ENCODE measurements around the gene PRRG3. TPM values are rescaled to one million over a fixed set of nuclear protein-coding genes. Genes with fewer than 3 reads are reported as not detected.

PRRG3 gene
- total RNA-seq, 2 donors from 2014 or later: not detected

DNA sequence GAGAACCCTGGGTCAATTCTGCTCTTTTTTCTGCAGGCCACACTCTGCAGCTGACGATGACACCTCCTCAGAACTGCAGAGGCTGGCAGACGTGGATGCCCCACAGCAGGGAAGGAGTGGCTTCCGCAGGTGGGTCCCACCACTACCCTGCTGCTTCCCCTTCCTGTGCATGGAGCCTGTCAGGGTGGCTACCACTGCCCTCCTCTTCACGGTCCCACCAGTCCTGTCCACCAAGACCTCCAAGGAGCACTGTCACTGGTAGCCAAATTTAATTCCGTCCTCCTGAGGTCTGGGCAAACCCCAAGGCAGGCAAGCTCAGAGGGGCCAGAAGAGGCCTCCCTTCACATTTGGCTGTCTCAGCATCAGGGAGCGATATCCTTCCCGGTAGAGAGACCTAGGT lies 43.5 kb downstream of the PRRG3 start:
- Mint-ChIP-seq H3K27me3 (ENCODE audit: low read depth) (peaks cover 48% of the 10 kb centered on the region), H3K9me3 (no peaks in the 10 kb centered on the region), H3K36me3 (ENCODE audit: insufficient read depth in 2 of 2) (no peaks in the 10 kb centered on the region), H3K4me3 (no peak overlapping the region), H3K27ac (no peak overlapping the region), H3K4me1 (ENCODE audit: low read depth) (no peaks in the 10 kb centered on the region)
- ATAC-seq (replicated peaks in 1 of 2): no peak
- DNase-seq: no peak

DNA sequence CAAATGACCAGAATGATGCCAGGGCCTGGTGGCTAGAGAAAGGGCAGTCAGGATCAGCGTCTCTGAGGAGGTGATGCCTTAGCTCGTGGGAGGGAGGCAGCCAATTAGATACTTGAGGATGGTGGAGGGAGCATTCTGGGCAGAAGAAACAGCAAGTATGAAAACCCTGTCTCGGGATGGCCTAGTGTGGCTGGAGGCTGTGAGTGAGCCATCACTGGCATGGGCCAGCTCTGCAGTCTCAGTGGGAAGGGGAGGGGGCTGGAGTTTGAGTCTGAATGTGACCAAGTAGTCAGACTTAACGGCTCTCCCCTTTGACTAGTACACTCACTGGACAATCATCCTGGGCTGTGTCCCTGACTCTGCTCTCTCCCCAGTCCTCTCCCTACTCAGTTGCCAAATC lies 46.3 kb downstream of the PRRG3 start:
- no peaks in the 10 kb centered on the region for H3K9me3 Mint-ChIP-seq
- no peaks in the 10 kb centered on the region for H3K4me1 Mint-ChIP-seq (ENCODE audit: low read depth)
- H3K36me3 Mint-ChIP-seq (ENCODE audit: insufficient read depth in 2 of 2): no peaks in the 10 kb centered on the region
- no peak overlapping the region for H3K27ac Mint-ChIP-seq
- DNase-seq (no peak), ATAC-seq (replicated peaks in 1 of 2) (no peak)
- peaks cover 24% of the 10 kb centered on the region for H3K27me3 Mint-ChIP-seq (ENCODE audit: low read depth)
- H3K4me3 Mint-ChIP-seq: no peak overlapping the region

DNA sequence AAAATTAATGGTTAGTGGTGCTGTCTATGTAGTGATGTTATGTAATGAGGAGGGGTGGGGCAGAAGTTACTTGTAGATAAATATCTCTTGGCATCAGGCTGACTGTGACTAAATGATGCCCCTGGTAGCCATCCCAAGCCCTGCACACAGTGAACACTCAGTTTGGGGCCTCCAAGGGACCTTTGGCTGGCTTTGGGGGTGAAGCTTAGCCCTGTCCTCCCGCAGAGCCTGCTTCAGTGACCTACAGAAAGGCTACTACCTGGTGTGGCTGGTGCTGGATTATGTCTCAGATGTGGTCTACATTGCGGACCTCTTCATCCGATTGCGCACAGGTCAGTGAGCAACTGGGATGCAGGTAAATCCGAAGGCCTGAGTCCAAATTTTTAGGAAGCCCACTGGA lies 47.1 kb downstream of the PRRG3 start:
- no peak overlapping the region for H3K27ac Mint-ChIP-seq
- no peaks in the 10 kb centered on the region for H3K9me3 Mint-ChIP-seq
- ATAC-seq (replicated peaks in 1 of 2): no peak
- no peak overlapping the region for H3K4me3 Mint-ChIP-seq
- DNase-seq: no peak
- peaks cover 22% of the 10 kb centered on the region for H3K27me3 Mint-ChIP-seq (ENCODE audit: low read depth)
- no peaks in the 10 kb centered on the region for H3K36me3 Mint-ChIP-seq (ENCODE audit: insufficient read depth in 2 of 2)
- H3K4me1 Mint-ChIP-seq (ENCODE audit: low read depth): no peaks in the 10 kb centered on the region

DNA sequence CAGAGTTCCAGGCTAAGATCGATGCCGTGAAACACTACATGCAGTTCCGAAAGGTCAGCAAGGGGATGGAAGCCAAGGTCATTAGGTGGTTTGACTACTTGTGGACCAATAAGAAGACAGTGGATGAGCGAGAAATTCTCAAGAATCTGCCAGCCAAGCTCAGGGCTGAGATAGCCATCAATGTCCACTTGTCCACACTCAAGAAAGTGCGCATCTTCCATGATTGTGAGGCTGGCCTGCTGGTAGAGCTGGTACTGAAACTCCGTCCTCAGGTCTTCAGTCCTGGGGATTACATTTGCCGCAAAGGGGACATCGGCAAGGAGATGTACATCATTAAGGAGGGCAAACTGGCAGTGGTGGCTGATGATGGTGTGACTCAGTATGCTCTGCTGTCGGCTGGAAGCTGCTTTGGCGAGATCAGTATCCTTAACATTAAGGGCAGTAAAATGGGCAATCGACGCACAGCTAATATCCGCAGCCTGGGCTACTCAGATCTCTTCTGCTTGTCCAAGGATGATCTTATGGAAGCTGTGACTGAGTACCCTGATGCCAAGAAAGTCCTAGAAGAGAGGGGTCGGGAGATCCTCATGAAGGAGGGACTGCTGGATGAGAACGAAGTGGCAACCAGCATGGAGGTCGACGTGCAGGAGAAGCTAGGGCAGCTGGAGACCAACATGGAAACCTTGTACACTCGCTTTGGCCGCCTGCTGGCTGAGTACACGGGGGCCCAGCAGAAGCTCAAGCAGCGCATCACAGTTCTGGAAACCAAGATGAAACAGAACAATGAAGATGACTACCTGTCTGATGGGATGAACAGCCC lies 48.6 kb downstream of the PRRG3 start:
- H3K27me3 Mint-ChIP-seq (ENCODE audit: low read depth): peaks cover 23% of the 10 kb centered on the region
- no peaks in the 10 kb centered on the region for H3K9me3 Mint-ChIP-seq
- no peak overlapping the region for H3K27ac Mint-ChIP-seq
- DNase-seq: no peak
- H3K4me1 Mint-ChIP-seq (ENCODE audit: low read depth): no peaks in the 10 kb centered on the region
- no peaks in the 10 kb centered on the region for H3K36me3 Mint-ChIP-seq (ENCODE audit: insufficient read depth in 2 of 2)
- H3K4me3 Mint-ChIP-seq: no peak overlapping the region
- no peak for ATAC-seq (replicated peaks in 1 of 2)

DNA sequence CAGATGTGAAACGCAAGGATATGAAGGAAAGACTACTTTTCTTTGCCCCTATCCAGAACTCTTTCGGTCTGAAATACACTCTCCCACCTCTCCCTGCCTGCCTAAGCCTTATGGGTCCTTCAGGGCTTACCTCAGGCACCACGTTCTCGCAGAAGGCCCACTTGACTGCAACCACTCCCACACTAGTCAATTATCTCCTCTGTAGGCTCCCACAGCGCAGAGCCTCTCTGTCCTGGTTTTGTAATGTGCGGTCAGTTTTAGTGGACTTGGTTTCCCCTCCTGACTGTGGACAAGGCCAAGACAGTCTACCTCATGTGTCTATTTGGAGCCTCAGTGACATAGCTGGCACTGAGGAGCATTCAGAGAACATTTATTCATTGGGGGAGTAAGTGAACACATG lies 50.4 kb downstream of the PRRG3 start:
- no peaks in the 10 kb centered on the region for H3K9me3 Mint-ChIP-seq
- ATAC-seq (replicated peaks in 1 of 2) (no peak), DNase-seq (no peak)
- no peak overlapping the region for H3K27ac Mint-ChIP-seq
- no peaks in the 10 kb centered on the region for H3K36me3 Mint-ChIP-seq (ENCODE audit: insufficient read depth in 2 of 2)
- peaks cover 28% of the 10 kb centered on the region for H3K27me3 Mint-ChIP-seq (ENCODE audit: low read depth)
- no peaks in the 10 kb centered on the region for H3K4me1 Mint-ChIP-seq (ENCODE audit: low read depth)
- H3K4me3 Mint-ChIP-seq: no peak overlapping the region

DNA sequence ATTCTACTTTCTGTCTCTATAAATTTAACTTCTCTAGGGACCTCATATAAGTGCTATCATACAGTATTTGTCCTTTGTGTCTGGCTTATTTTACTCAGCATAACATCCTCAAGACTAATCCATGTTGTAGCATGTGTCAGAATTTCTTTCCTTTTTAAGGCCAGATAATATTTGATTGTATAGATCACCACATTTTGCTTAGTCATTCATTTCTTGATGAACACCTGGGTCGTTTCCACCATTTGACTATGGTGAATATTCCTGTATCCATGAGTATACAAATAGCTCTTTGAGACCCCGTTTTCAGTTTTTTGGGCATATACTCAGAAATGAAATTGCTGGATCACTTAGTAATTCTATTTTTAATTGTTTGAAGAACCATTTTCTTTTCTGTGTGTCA lies 51.2 kb downstream of the PRRG3 start:
- no peak overlapping the region for H3K27ac Mint-ChIP-seq
- DNase-seq (no peak), ATAC-seq (replicated peaks in 1 of 2) (no peak)
- no peaks in the 10 kb centered on the region for H3K4me1 Mint-ChIP-seq (ENCODE audit: low read depth)
- H3K27me3 Mint-ChIP-seq (ENCODE audit: low read depth): peaks cover 29% of the 10 kb centered on the region
- no peaks in the 10 kb centered on the region for H3K9me3 Mint-ChIP-seq
- H3K36me3 Mint-ChIP-seq (ENCODE audit: insufficient read depth in 2 of 2): no peaks in the 10 kb centered on the region
- no peak overlapping the region for H3K4me3 Mint-ChIP-seq

DNA sequence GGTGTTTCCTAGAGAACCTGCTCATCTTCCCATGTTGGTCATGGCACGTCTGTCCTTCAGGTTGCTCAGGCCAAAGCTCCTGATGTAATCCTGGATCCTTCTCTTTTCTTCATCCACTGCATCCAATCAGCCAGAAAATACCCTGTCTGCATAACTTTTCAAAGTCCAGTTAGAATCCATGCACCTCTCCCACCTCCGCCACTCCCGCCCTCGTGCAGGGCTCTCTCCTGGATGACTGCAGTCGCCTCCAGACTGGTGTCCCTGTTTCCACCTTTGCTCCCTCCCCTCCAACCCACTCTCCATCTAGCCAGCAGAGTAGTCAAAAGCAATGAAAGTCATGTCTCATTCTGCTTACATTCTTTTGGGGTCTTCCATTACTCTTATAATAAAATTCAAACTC lies 55.3 kb downstream of the PRRG3 start:
- no peaks in the 10 kb centered on the region for H3K9me3 Mint-ChIP-seq
- no peaks in the 10 kb centered on the region for H3K36me3 Mint-ChIP-seq (ENCODE audit: insufficient read depth in 2 of 2)
- DNase-seq (no peak), ATAC-seq (replicated peaks in 1 of 2) (no peak)
- H3K27ac Mint-ChIP-seq: no peak overlapping the region
- H3K27me3 Mint-ChIP-seq (ENCODE audit: low read depth): peaks cover 39% of the 10 kb centered on the region
- H3K4me1 Mint-ChIP-seq (ENCODE audit: low read depth): no peaks in the 10 kb centered on the region
- H3K4me3 Mint-ChIP-seq: no peak overlapping the region

DNA sequence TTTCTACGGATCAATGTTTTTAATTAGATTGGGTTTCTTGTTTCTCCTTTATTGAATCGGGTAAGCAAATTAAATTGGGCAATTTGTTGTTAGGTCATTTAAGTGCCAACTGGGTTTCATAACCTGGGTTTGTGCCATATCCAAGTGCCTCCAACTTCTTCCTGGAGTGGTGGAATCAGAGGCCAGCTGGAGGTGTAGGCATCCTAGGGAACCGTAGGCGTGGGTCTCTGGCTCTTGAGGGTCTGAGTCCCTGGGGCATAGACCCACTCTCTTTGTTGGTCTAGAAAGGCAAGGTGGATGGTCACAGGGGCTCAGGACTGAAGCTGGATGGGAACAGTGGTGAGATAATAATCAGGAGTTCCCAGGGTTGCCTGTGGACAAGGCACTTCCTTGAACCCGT lies 57.6 kb downstream of the PRRG3 start:
- DNase-seq (no peak), ATAC-seq (replicated peaks in 1 of 2) (no peak)
- no peaks in the 10 kb centered on the region for H3K4me1 Mint-ChIP-seq (ENCODE audit: low read depth)
- no peak overlapping the region for H3K4me3 Mint-ChIP-seq
- H3K9me3 Mint-ChIP-seq: no peaks in the 10 kb centered on the region
- peaks cover 52% of the 10 kb centered on the region for H3K27me3 Mint-ChIP-seq (ENCODE audit: low read depth)
- H3K27ac Mint-ChIP-seq: no peak overlapping the region
- H3K36me3 Mint-ChIP-seq (ENCODE audit: insufficient read depth in 2 of 2): no peaks in the 10 kb centered on the region

DNA sequence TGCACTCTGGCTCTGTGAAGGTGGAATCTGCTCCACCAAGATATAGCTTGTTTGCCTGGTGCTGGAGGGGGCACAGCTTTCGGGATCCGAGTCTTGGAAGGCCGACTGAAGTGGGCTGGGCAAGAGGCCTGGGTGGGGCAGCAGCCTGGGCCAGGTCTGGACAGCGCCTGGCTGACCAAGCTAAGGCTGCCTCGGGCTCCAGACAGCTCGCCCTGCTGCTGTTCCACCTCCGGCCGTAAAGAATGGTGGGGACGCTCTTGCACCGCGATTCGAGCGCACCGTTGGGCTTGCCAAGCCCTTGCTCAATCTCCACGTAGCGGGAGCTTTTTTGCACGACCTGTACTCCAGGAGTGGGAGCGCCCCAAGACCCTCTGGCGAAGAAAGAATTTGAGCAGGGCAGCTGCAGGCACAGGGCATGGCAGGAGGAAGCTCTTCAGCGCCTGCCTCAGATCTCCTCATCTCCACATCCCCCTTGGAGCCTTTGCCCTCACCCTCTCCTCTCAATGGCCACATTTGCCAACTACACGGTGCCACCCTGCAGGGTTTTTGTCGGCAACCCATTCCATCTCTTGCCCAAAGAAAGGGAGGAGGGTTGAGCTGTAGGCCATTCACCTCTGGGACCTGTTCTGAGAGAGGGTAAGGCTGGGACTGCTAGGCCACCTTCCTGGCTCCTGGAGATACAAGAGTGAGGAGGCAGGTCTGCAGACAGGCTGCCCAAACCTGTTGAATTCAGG lies 58.2 kb downstream of the PRRG3 start:
- Mint-ChIP-seq H3K36me3 (ENCODE audit: insufficient read depth in 2 of 2) (no peaks in the 10 kb centered on the region), H3K27me3 (ENCODE audit: low read depth) (peaks cover 55% of the 10 kb centered on the region), H3K27ac (no peak overlapping the region), H3K4me3 (no peak overlapping the region), H3K4me1 (ENCODE audit: low read depth) (no peaks in the 10 kb centered on the region), H3K9me3 (no peaks in the 10 kb centered on the region)
- peak; percentile 13 to 21 for DNase-seq
- peak; percentile 26 to 62 for ATAC-seq (replicated peaks in 1 of 2)

DNA sequence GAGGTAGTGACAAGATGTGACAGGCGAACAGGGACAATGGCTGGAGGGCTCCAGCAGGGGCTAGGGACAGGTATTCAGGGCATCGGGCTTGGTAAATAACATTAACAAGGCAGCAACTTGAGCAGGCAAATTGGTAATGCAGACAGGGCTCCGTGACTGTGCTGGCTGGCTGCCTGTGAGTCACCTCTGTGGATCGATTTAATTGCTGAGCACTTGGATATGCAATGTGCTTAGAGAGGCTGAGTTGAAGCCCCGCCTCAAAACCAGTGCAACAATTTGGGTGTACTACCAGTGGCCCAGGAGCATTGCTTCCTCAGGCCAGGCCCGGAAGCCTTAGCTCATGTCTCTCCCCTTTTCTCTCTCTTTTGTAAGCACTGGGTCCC lies 58.8 kb downstream of the PRRG3 start:
- Mint-ChIP-seq H3K4me1 (ENCODE audit: low read depth) (no peaks in the 10 kb centered on the region), H3K9me3 (no peaks in the 10 kb centered on the region), H3K36me3 (ENCODE audit: insufficient read depth in 2 of 2) (no peaks in the 10 kb centered on the region), H3K27ac (no peak overlapping the region), H3K4me3 (no peak overlapping the region), H3K27me3 (ENCODE audit: low read depth) (peaks cover 51% of the 10 kb centered on the region)
- no peak for DNase-seq
- ATAC-seq (replicated peaks in 1 of 2): no peak

DNA sequence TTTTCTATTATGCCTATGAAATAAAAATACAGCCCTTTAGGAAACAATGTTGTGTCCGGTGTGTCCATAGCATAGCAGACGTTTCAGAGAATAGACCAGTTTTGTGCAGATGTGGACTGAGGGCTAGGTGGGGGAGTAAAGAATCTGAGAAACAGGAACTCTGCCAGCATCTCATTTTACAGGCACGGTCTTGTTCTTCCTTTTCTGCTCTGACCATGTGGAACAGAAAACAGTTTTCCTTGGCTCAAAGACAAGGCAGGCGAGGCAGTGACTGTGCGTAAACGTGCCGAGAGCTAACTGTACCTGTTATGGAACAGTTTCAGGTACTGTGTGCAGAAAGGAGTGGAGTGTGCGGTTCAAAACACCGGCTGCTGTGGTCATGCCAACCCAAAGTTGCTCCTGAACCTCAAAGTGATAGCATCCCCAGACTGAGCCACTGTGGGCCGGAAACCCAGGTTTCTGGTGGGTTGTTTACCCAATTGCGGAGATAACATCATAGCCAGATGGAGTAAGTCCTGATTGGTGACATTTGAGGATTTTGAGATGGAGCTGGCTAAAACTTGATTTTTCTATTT lies 59.5 kb downstream of the PRRG3 start:
- Mint-ChIP-seq H3K27ac (no peak overlapping the region), H3K9me3 (no peaks in the 10 kb centered on the region), H3K4me3 (no peak overlapping the region), H3K36me3 (ENCODE audit: insufficient read depth in 2 of 2) (no peaks in the 10 kb centered on the region), H3K4me1 (ENCODE audit: low read depth) (no peaks in the 10 kb centered on the region), H3K27me3 (ENCODE audit: low read depth) (peaks cover 44% of the 10 kb centered on the region)
- no peak for ATAC-seq (replicated peaks in 1 of 2)
- no peak for DNase-seq

Data from activated T-cell treated with anti-CD3 and anti-CD28 coated beads, Interleukin-2, amount 50 U/mL, for 72 hours (primary cell).